K562 (cell line): ENCODE measurements around the gene RPL7A. TPM values are rescaled to one million over a fixed set of nuclear protein-coding genes. Genes with fewer than 3 reads are reported as not detected.

Experiments
- BRD4 ChIP-seq: fragments of 200-600 bp; sonication (generic); IDR thresholded peaks from 2 replicates; pipeline ENCODE4 v1.6.1; 2017; ENCODE audit warnings: inconsistent platforms
- DNMT1 ChIP-seq: fragments of 450-650 bp; IDR thresholded peaks from 2 replicates; pipeline ENCODE4 v1.6.1; 2016; ENCODE audit warnings: antibody characterized with exemption, mild to moderate bottlenecking
- FOXK1 ChIP-seq: sonication (generic); formaldehyde crosslinking; IDR thresholded peaks from 2 replicates; pipeline ENCODE4 v1.8.0; 2022; ENCODE audit warnings: missing genetic modification reagents, mild to moderate bottlenecking, borderline replicate concordance
- HEY1 ChIP-seq: fragments of 250-450 bp; sonication (Bioruptor Pico); IDR thresholded peaks from 2 replicates; pipeline ENCODE4 v1.5.0; 2020; ENCODE audit warnings: mild to moderate bottlenecking, moderate library complexity, borderline replicate concordance
- KLF16 ChIP-seq: IDR thresholded peaks from 2 replicates; pipeline ENCODE4 v1.6.1; 2016; ENCODE audit warnings: antibody characterized with exemption
- NR2C1 ChIP-seq, 2 experiments: fragments of 450-650 bp; IDR thresholded peaks; 2 replicates each; pipeline ENCODE4 v1.6.1; 2017; ENCODE audit warnings: mild to moderate bottlenecking in 2 of 2, antibody characterized with exemption in 1 of 2, inconsistent platforms in 1 of 2, missing compliant biosample characterization in 1 of 2, missing genetic modification characterization in 1 of 2
- POLR2G ChIP-seq: fragments of 200-400 bp; formaldehyde crosslinking; IDR thresholded peaks from 2 replicates; pipeline ENCODE4 v1.6.1; 2017; ENCODE audit warnings: low read depth, mild to moderate bottlenecking, antibody characterized with exemption, low read length, moderate library complexity
- RBBP5 ChIP-seq: fragments of 200-600 bp; sonication (generic); IDR thresholded peaks from 2 replicates; pipeline ENCODE4 v1.6.1; 2012; ENCODE audit warnings: borderline replicate concordance, mild to moderate bottlenecking, low read length, control low read depth, inconsistent platforms; ENCODE audit not compliant: insufficient read depth, poor library complexity, severe bottlenecking
- SAFB2 ChIP-seq: fragments of 200-400 bp; formaldehyde crosslinking; IDR thresholded peaks from 2 replicates; pipeline ENCODE4 v1.6.1; 2018; ENCODE audit warnings: borderline replicate concordance, low read length, low read depth, moderate library complexity; ENCODE audit not compliant: severe bottlenecking
- TFAM ChIP-seq: fragments of 250-450 bp; sonication (Bioruptor Pico); conservative IDR thresholded peaks from 2 replicates; pipeline ENCODE4 v1.5.0; 2021; ENCODE audit warnings: mild to moderate bottlenecking, moderate library complexity
- U2AF1 ChIP-seq: fragments of 200-400 bp; formaldehyde crosslinking; optimal IDR thresholded peaks from 2 replicates; pipeline ENCODE3; 2017; ENCODE audit warnings: mild to moderate bottlenecking, low read depth, low read length, moderate library complexity
- ZNF324 ChIP-seq: fragments of 250-450 bp; sonication (Bioruptor Pico); IDR thresholded peaks from 2 replicates; pipeline ENCODE4 v1.4.0; 2020; ENCODE audit warnings: mild to moderate bottlenecking
- polyA plus RNA-seq, 8 experiments: library from polyadenylated mRNA; depleted of rRNA in 4 of 8; stranded (reverse) in 5 of 8; unstranded in 3 of 8; fragments of >200 nt; fragmentation: Nextera tagmentation in 2 of 8; fragmentation: Illumina TruSeq in 1 of 8; extraction: Ambion mirVana in 2 of 8; extraction: Trizol in 1 of 8; gene quantifications; 2 replicates each; pipeline versions ENCODE4 v1.2.1 to v1.2.3, GENCODE V29; 2011 to 2014; ENCODE audit warnings: inconsistent platforms in 1 of 8, missing spikeins in 1 of 8
- total RNA-seq, 7 experiments: library from RNA; depleted of rRNA in 6 of 7; stranded (reverse); fragments of >200 nt in 6 of 7; fragmentation: Illumina TruSeq in 2 of 7; extraction: Trizol in 2 of 7; gene quantifications; 2 replicates each; pipeline versions ENCODE4 v1.2.1 to v1.2.3, GENCODE V29; 2011 to 2021; ENCODE audit warnings: low replicate concordance in 1 of 7
- TF ChIP-seq, protein P1 (sequence below): fragments of 450-650 bp; IDR thresholded peaks from 2 replicates; pipeline ENCODE4 v1.6.1; 2016
- TF ChIP-seq, protein P2 (sequence below): fragments of 450-650 bp; formaldehyde crosslinking; IDR thresholded peaks from 2 replicates; pipeline ENCODE4 v1.4.0; 2022; ENCODE audit warnings: missing genetic modification characterization

The RPL7A gene
- total and polyA plus RNA-seq, 9 of the 15 experiments (the other 6 are each of a cell fraction or from before 2014, with no cell fraction given) = 1,935 to 3,760 (median 2,652) TPM

DNA sequence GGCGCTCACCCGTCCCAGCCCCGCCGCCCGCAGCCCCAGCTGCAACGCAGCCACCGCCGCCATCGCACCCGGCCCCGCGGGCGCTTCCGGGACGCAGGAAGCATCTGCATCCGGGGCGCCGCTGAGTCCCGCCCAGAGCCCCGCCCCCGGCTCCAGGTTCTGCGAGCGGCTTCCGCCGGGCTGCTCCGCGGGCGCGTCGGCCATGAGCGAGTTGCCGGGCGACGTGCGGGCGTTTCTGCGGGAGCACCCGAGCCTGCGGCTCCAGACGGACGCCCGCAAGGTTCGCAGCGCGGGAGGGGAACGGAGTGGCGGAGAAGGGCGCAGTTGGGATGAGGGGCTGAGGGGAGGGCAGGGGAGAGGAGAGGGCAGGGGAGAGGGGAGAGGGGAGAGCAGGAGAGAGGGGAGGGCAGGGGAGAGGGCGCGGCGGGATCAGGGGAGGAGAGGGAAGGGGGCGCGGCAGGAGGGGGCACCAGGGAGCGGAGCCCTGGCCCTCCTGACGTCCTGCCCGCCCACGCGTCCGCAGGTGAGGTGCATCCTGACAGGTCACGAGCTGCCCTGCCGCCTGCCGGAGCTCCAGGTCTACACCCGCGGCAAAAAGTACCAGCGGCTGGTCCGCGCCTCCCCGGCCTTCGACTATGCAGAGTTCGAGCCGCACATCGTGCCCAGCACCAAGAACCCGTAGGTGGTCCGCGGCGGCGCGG is 8.5 kb downstream of the RPL7A start, which contains the start of the genes SURF1 and SURF2 (continued):
- TF ChIP-seq RBBP5 (peak; percentile 60), TFAM (CRISPR knock-in tag) (no peak), SAFB2 (no peak), U2AF1 (no peak), ZNF324 (CRISPR knock-in tag) (no peak), KLF16 (no peak), HEY1 (CRISPR knock-in tag) (no peak), NR2C1 (IDR thresholded peaks at IDR 0.05) (peak; percentile 93), NR2C1 (tag; IDR thresholded peaks at IDR 0.05) (peak; percentile 93), FOXK1 (no peak), POLR2G (peak; percentile 92), BRD4 (no peak), DNMT1 (no peak)
- TF ChIP-seq, protein P1, sequence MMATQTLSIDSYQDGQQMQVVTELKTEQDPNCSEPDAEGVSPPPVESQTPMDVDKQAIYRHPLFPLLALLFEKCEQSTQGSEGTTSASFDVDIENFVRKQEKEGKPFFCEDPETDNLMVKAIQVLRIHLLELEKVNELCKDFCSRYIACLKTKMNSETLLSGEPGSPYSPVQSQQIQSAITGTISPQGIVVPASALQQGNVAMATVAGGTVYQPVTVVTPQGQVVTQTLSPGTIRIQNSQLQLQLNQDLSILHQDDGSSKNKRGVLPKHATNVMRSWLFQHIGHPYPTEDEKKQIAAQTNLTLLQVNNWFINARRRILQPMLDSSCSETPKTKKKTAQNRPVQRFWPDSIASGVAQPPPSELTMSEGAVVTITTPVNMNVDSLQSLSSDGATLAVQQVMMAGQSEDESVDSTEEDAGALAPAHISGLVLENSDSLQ = no peak; the same call in 1 of the 2 replicates
- TF ChIP-seq, protein P2, sequence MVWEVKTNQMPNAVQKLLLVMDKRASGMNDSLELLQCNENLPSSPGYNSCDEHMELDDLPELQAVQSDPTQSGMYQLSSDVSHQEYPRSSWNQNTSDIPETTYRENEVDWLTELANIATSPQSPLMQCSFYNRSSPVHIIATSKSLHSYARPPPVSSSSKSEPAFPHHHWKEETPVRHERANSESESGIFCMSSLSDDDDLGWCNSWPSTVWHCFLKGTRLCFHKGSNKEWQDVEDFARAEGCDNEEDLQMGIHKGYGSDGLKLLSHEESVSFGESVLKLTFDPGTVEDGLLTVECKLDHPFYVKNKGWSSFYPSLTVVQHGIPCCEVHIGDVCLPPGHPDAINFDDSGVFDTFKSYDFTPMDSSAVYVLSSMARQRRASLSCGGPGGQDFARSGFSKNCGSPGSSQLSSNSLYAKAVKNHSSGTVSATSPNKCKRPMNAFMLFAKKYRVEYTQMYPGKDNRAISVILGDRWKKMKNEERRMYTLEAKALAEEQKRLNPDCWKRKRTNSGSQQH (CRISPR knock-in tag) = no peak
